Epithelial cell of prostate (primary cell): Measurements from ENCODE around the gene ITM2A.

Experiments
- DNase-seq: peaks from one replicate; pipeline ENCODE4 v3.0.0-alpha.2; 2011; ENCODE audit warnings: low read depth, low spot score
- H3K27ac ChIP-seq: fragments of 450-650 bp; 2 replicates; pipeline ENCODE4 v1.5.1; 2017; ENCODE audit warnings: mild to moderate bottlenecking

ITM2A gene

DNA sequence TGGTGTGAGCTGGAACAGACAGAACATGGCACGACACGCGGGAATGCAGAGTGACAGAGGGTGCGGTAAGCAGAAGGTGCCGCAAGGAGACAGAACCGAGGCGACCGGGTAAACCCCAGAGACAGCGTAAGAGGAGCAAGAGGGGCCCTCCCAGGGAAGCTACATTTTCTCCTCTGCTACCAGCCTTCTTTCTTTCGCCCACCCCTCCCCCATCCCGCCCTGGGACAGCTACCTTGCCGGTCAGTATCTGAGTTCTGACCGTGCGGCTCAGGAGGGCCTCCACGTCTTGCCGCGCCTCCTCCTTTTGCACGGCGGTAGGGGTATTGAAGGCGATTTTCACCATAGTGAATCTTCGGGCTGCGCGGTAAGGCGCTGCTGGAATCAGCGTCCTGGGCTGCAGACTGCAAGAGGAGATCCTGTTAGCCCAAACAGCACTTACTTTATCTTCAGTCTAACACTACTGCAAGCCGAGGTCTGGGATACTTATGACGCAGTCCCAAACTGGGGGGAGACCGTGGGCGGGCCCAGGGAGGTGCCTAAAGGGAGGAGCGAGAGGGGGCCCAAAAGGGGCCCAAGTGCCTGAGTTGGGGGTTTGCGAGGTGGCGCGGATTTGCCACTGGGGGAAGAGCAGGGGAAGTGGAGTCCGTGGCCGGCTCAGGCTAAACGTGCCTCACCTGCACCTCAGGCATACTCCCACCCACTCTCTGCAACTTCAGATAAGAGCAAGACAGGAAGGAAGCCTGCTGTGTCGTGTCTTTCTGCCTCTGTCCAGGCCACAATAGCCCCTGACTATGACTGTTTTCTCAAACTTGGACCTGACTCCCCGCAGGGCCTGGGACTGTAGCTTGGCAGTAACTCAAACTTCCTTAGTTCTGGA lies at the start of gene ITM2A:
Gene ITM2A (minus strand): TSS at position 462 of the 877 bp plus-strand sequence. CDS start 119 bp downstream, at position 343.
- H3K27ac ChIP-seq, result no peak within 1 kb of the TSS
- no peak for DNase-seq

DNA sequence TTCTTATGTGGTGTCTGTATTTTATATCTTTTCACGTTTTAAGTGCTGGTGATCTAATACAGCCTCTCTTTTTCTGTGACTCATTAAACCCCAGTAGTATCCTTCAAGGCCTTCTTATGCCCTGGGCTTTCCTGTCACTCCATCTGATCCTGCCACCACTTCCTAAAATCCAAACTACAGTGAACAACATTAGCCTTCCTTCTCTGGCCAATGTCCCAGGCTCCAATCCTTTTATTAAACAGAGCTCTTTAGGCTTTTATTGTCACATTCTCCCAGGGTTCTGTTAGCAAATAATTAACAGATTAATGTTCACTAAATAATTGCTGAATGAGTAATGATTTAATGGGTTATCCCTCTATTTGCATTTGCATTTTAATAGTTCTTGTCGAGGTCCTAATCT lies 47.9 kb upstream of the ITM2A start:
- DNase-seq, result no peak
- H3K27ac ChIP-seq, result no peak overlapping the region

DNA sequence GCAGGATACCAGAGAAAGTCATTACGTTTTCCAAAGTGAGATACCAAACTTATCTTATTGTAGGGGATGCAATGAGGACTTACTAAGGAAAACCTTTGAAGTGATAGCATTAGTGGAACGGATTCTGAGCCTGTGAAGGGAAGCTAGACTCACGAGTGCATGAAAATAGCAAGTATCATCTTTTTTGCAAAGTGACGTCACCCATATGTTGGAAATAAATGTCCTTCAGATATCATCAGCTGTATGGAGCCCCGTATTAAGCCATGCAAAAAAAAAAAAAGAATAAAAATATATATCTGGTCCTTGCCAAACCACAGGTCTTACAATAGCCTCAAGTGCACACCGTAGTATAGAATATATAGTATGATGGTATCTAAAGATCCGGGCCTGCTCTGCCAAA lies 46.8 kb upstream of the ITM2A start:
- no peak overlapping the region for H3K27ac ChIP-seq
- DNase-seq, result no peak

GRCh38 chrX:79412972-79413371 lies 45.8 kb upstream of the ITM2A start:
- DNase-seq, result no peak
- no peak overlapping the region for H3K27ac ChIP-seq

DNA sequence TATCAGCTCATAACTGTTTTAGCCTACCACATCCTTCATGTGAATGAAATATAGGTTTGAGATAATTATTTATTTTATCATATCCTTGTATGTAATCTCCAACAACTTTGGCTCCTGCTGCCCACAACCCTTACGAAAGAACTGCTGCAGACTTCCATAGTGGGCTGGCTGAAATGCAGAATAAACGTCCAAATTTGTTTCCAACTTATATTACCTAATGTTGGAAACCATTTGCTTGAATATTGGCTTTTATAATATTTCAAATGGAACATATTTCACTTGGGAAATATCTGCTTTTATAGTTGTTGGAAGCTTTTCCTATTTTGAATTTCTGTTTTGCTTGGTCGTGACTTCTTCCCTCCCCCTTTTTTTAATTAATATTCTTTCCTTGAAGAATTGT lies 45.0 kb upstream of the ITM2A start:
- no peak for DNase-seq
- no peak overlapping the region for H3K27ac ChIP-seq

- no peak for DNase-seq
- no peak overlapping the region for H3K27ac ChIP-seq
Measured at GRCh38 chrX:79409657-79410056, 42.5 kb upstream of the ITM2A start.

- DNase-seq, result no peak
- H3K27ac ChIP-seq, result no peak overlapping the region
Measured at GRCh38 chrX:79408623-79409322, 41.6 kb upstream of the ITM2A start.

DNA sequence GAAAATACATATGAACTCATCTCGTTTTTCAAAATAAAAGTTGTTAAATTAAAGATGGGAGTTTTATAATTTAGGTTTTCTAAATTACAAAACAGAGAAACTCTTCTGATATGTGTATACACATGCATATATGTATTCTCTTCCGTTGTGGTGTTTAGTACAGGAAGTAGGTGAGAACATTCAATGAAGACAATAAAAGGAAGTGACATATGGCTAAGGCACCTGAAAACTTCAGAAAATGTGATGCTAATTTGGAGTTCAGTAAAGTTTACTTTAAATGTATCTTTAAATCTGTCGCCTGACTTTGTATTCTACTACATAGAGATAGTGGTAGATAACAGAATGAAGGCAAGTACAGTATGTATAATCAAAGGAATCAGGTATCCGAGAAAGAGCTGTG lies 33.5 kb upstream of the ITM2A start:
- no peak overlapping the region for H3K27ac ChIP-seq
- no peak for DNase-seq

DNA sequence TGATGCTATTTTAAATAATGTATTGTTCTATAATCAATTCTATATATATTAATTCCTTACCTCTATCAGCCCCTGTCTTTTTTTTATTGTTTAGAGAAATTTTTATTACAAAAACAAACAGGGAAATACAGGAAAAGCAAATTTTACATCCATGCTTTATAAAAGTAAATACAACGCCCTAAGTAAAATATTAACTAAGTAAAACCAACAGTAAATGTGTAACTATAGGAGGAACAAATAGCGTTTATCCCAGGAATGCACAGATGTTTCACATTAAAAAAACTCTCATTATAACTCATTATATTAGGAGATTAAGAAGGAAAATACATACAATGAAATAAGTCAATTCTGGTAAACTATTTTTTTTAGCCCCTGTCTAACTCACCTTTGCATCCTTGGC lies 8.2 kb upstream of the ITM2A start:
- DNase-seq, result no peak
- no peak overlapping the region for H3K27ac ChIP-seq

GRCh38 chrX:79371640-79372039 lies 4.5 kb upstream of the ITM2A start:
- H3K27ac ChIP-seq, result no peak overlapping the region
- no peak for DNase-seq

GRCh38 chrX:79371101-79371500 lies 4.0 kb upstream of the ITM2A start:
- no peak for DNase-seq
- H3K27ac ChIP-seq, result no peak overlapping the region

DNA sequence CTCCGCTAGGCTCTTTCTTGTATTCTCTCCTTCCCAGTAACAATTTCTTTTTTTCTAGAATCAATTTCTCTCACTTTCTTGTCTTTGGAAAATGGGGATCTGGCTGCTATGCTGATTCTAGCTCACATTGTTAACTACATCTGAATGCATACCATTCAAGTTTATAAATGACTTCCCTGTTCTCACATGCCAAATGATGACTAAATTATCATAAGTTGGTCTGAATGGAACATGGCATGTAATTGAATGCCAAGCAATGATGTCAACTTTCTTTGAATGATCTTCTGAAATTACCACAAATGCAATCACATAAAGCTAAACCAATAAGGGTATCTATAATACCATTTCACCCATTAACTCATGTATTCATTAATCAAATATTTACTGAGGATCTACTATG lies 2.7 kb upstream of the ITM2A start:
- no peak overlapping the region for H3K27ac ChIP-seq
- DNase-seq, result no peak

- DNase-seq, result no peak
- no peak overlapping the region for H3K27ac ChIP-seq
Measured at GRCh38 chrX:79368441-79368840, 1.3 kb upstream of the ITM2A start.

DNA sequence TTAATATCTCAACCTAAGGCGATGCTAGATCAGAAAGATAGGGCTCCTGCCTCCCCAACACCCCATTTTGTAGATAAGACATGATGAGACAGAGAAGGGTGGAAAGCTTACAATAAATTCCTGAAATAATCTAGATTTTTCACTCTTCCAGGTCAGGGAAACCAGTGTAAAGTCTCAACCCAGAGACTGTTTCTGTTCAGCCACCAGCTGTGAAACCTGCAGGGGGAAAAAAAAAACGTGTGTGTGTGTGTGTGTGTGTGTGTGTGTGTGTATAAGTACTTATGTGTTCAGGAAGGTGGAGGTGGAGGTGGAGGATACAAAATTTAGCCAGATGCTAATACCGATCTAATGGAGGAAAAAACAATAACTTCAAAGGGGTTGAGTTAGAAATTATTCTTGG lies 773 bp upstream of the ITM2A start:
- H3K27ac ChIP-seq, result no peak overlapping the region
- no peak for DNase-seq

DNA sequence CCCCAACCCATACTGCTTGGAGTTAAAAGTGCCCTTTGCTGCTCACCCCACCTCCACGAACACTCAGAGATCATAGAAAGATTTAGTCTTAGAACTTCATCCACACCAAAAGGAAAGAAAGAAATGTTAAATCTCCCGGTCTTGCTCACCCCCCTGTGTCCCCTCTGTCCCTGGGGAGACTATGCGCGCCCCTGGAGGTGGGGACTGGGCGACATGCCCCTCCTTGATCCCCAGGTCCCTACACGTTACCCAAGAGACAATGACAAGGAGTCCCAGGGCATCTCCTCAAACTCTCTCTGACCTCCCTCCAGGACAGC lies 620 bp downstream of the ITM2A start:
- H3K27ac ChIP-seq, result no peak overlapping the region

DNA sequence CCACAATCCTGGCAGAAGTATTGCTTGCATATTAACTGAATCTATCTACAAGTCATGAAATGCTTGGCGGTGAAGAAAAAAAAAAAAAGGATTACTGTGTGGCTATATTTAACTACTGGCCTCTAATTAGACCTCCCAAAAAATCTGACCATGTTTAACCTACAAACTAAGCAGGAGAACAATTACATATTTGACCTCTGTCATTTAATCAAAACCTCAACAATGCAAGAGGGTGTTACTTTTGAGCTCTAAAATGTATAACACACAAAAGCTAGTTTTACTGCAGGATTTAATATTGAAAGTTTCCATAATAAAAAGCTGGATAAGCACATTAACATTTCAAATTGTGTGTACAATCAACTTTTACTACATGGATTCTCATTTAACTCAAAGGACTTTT lies 1.5 kb downstream of the ITM2A start:
- H3K27ac ChIP-seq, result no peak overlapping the region

More for the DNA sequence above, 620 bp downstream of the ITM2A start:
- no peak for DNase-seq

GRCh38 chrX:79364306-79364705 lies 2.8 kb downstream of the ITM2A start:
- no peak overlapping the region for H3K27ac ChIP-seq
- no peak for DNase-seq

More for the DNA sequence above, 1.5 kb downstream of the ITM2A start:
- no peak for DNase-seq

DNA sequence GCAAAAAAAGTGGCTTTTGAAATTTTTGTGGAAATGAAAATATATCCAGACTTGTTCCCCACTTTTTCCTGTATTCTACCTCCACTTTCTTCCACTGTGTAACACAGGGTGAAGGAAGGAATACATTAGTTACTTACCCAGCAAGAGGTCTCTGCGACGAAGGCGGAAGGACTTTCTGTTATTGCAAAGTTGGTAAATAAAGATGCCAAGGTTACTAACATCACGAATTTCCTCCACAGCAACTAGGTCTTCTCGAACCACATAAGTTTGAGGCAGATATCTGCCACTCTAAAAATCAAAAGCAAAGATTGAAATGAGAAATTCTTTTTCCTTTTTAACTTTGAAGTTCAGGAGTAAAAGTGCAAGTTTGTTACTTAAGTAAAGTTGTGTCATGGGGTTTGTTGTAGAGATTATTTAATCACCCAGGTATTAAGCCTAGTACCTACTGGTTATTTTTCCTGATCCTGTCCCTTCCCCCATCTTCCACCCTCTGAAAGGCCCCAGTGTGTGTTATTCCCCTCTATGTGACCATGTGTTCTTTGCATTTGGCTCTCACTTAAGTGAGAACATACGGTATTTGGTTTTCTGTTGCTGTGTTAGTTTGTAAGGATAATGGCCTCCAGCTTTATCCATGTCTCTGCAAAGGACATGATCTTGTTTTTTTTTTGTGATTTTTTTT lies 5.8 kb downstream of the ITM2A start:
- DNase-seq, result no peak
- no peak overlapping the region for H3K27ac ChIP-seq

- no peak for DNase-seq
Measured at GRCh38 chrX:79336869-79337815, 30.0 kb downstream of the ITM2A start.

GRCh38 chrX:79330022-79330421 lies 37.1 kb downstream of the ITM2A start:
- DNase-seq, result no peak
- no peak overlapping the region for H3K27ac ChIP-seq

More at GRCh38 chrX:79336869-79337815, 30.0 kb downstream of the ITM2A start:
- no peak overlapping the region for H3K27ac ChIP-seq
